ENCODE measurements around the gene VSIG10L2.
"Not testable (repeated sequence)": the region's sequence is repeated elsewhere in the genome, so short reads cannot be mapped to it uniquely, and the experiment has no call there.

Gene VSIG10L2

GRCh38 chr11:125945797-125946520, at the start of gene VSIG10L2:
Gene VSIG10L2, plus strand, starts transcription at chr11:125946044. Its CDS starts 12 bp downstream, at chr11:125946056.
- DNase-seq: no peak

GRCh38 chr11:125901872-125902271, 44.0 kb upstream of the VSIG10L2 start:
- no peak for DNase-seq

GRCh38 chr11:125902277-125902926, 43.4 kb upstream of the VSIG10L2 start:
- no peak for DNase-seq

DNA sequence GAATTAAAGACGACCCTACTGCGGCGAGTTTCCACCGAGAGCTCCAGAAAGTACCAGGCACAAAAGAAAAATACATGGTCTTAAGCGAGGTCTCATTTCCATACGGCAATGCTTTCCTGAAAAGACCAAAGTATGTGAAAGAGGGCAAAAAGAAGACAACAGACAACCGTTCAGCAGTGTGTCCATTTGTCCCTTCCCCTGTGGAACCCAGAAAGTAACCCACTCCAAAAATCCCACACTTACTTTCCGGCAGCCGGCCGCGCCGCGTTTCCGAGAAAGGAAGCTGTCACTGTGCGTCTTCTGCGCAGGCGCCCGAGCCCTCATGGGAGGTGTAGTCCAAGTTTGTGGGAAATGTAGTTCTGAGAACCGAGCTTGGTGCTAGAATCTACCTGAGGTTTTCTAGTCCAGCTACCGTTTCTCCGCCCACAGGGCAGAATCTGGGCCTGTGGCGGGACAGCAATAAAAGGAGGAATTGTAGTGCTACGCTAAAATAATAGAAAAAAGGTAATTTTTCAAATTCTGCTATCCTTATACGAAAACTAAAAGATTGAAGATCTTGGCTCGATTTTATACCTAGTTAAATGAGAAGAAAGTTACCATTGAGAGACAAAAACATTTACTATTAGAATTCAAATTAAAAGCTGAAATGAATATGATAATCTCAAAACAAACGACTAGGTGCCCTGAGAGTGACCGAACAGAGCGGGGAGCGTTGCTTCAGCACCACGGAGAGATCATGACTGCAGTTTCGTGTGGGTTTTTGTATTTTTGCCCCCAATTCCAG, 42.7 kb upstream of the VSIG10L2 start, which contains the start of gene PUS3:
PUS3 (minus strand) TSS at position 280 of the 784 bp plus-strand sequence. CDS start 6,922 bp downstream, outside the sequence.
- peak; percentile 94 for DNase-seq

- DNase-seq: no peak
Observed at GRCh38 chr11:125903711-125904659, 41.9 kb upstream of the VSIG10L2 start, which contains the start of gene DDX25. Gene DDX25, plus strand, starts transcription at chr11:125904508. Its CDS starts 10 bp downstream, at chr11:125904518.

DNA sequence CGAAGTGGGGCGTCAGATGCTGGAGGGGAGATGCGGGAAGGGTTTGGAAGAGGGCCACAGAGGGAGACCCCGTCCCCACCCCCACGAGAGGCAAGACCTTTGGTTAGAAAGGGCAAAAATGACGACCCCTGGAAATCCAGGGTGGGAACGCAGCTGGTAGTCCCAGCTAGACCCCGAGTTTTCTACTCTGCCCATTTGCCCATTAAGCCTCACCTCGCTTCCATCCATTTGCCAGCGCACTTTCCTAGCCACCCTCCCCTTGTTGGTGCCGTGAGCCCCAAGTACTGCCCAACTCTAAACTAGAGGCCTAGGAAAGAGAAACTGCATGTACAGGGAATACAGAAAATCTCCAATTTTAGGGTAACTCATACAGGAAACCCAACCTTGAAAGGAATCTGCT, 41.2 kb upstream of the VSIG10L2 start:
- DNase-seq: no peak

- no peak for DNase-seq
Observed at GRCh38 chr11:125910226-125910849, 35.5 kb upstream of the VSIG10L2 start.

- not testable (repeated sequence) for DNase-seq
Observed at GRCh38 chr11:125914601-125915000, 31.2 kb upstream of the VSIG10L2 start.

DNA sequence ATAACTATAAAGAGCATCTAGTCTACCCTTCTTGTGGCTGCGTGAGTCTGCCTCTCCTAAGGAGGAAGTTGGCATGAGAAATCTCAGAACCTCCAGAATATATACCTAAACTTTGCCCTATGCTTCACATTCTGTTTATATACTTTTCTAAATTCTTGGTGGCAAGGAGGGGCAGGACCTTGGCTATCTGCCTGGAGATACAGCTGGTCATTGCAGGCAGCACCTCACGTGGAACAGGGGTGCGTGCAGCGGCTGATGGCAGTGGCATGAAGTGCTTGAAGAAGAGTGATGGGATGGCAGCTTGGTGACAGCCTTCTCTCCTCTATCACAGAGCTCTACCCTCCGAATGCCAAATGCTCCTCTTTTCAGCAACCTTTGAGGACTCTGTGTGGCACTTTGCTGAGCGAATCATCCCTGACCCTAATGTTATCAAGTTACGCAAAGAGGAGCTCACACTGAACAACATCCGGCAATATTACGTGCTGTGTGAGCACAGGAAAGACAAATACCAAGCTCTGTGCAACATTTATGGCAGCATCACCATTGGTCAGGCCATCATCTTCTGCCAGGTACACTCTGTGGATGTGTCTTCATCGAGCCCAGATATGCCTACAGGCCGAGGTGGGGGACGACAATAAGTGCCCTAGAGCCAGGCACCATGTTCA, 29.0 kb upstream of the VSIG10L2 start:
- no peak for DNase-seq

DNA sequence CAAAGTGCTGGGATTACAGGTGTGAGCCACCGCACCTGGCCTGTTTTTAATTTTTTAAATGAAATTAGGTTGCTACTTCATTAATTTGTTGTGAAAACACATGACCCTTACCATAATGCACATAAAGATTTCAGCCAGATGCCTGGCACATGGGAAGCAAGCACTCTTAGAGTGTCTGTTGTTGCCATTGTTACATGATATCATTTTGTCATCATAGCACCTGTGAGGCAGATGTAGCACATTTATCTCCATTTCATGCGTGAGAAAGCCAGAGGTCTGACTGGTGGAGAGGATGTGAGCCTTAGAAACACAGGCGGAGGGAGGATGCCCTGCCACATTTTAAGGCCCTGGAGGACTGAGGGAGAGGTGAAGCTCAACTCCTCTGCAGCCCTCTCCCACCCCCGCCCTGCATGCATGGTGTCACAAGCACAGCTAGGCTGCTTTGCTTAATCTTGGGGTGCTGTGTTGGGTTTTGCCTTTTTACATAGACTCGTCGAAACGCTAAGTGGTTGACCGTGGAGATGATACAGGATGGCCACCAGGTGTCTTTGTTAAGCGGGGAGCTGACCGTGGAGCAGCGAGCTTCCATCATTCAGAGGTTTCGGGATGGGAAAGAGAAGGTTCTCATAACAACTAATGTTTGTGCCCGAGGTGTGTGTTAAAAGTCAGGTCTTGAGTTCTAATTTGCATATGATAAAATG, 27.6 kb upstream of the VSIG10L2 start:
- no peak for DNase-seq

DNA sequence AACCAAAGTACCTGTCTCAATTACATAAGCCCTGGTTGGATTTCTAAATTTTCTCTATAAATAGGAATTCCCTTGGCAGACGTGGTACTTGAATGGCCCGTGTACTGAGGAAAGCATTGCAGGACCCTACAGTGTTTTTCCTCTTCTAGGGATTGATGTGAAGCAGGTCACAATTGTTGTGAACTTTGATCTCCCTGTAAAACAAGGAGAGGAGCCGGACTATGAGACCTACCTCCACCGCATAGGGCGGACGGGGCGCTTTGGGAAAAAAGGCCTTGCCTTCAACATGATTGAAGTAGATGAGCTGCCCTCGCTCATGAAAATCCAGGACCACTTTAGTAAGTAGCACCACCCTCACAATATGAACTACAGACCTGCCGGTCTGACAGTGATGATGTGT, 24.8 kb upstream of the VSIG10L2 start:
- DNase-seq: no peak

- DNase-seq: no peak
Observed at GRCh38 chr11:125922156-125922555, 23.7 kb upstream of the VSIG10L2 start.

DNA sequence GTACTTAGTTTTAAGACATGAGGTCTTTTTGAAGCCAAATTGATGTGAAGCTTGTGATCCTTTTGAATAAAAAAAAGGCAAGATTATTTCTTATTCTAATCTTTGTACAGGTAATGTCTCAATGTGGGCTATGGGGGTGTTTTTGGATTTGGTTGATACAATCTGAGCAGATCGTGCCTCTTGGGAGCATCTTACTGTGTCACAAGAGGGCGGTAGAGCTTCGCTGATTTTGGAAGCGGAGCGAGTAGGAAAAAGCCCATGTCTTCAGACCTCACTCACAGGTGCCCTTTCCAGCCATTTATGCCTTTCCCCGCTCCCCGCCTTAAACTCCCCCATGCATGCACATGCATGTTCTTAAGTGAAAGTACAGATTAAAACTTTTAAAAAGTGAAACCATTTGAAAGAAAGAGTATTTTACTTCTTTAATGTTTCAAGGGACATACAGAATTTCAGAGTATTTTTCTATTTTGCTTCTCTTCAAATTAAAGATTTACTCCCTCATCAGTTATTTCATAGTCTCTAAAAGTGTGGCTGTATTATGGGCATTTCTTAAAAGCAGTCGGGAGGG, 22.7 kb upstream of the VSIG10L2 start:
- peak; percentile 83 for DNase-seq

GRCh38 chr11:125923633-125924032, 22.2 kb upstream of the VSIG10L2 start:
- no peak for DNase-seq

- no peak for DNase-seq
Observed at GRCh38 chr11:125924384-125925007, 21.3 kb upstream of the VSIG10L2 start.

DNA sequence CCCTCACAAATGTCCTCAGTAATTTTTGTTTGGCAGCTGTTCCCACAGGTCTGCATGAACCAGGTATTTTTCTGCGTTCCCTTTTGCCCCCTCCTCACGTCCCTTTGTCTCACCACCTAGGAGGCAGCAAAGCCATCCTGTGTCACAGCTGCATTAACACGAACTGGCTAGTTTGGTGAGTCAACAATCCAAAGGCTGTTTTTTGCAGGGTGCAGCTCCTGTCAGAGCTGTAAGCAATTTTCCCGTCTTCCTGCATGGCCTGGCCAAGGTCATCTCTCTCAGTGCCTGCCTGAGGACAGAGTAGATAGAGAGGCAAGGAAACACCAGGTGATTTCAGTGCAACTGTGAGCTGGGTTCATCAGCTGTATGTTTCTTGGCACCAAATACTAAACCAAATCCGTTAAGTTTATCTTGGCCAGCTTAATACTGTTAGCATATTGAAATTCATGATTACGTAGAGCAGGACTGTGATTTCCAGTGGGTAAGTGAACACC, 20.6 kb upstream of the VSIG10L2 start:
- no peak for DNase-seq

GRCh38 chr11:125925804-125926203, 20.0 kb upstream of the VSIG10L2 start:
- DNase-seq: no peak

DNA sequence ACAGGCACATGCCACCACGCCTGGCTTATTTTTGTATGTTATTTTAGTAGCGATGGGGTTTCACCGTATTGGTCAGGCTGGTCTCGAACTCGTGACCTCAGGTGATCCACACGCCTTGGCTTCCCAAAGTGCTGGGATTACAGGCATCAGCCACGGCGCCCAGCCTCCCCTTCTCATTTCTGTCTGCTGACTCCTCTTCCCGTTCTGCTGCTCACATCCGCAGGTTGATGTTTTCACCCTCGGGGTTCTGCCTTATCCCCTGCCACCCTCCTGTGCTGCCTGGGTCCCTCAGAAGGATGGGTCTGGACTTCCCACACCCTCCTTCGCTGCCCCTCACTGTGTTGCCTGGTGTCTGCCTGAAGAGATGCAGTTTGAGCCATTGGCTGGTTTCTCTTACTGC, 19.2 kb upstream of the VSIG10L2 start:
- DNase-seq: no peak

- DNase-seq: peak; percentile 8
Observed at GRCh38 chr11:125929445-125930075, 16.3 kb upstream of the VSIG10L2 start.
